Raji (cell line): Measurements from ENCODE around the gene IGSF23.

Source experiments
- POLR2A ChIP-seq: IDR thresholded peaks from 2 replicates; pipeline ENCODE4 v1.6.1; 2011; ENCODE audit warnings: low read depth, low read length, control low read depth; ENCODE audit not compliant: insufficient read depth

Gene IGSF23

DNA sequence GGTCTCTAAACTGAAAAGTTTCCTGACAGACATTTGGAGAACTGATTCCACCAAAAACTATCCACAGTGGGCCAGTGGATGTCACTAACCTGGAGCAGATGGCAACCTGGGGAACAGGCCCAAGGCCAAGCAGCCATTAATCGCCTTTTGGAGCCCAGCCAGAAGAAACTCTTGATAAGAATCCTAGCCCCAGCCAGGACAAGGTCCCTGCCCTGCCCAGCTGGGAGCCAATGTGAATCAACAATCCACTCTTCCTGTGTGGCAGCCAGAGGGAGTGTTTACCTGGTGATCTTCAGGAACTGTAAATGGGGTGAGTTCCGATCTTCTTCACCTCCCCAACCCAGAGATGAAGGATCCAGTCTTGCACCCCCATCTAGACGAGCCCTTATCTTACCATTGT, 14.5 kb upstream of the IGSF23 start:
- no peak for TF ChIP-seq POLR2A

DNA sequence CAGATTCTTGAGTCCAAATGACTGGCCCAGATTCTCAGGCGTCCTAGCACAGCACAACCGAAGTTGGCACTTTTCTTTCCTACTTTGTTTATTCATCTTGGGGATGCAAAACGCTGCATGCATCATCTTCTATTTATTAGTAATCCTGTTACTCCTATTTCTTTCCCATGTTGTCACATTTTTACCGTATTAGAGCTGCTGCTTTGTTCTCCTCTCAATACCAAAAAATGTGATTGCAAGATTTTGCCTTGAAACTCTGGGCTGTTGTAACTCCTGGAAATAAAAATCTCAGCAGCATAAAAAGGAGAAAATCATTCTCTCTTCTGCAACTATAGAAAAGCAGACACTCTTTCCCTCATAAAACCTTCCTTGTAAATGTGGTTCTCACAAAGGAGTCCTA, 12.9 kb upstream of the IGSF23 start:
- no peak for TF ChIP-seq POLR2A

DNA sequence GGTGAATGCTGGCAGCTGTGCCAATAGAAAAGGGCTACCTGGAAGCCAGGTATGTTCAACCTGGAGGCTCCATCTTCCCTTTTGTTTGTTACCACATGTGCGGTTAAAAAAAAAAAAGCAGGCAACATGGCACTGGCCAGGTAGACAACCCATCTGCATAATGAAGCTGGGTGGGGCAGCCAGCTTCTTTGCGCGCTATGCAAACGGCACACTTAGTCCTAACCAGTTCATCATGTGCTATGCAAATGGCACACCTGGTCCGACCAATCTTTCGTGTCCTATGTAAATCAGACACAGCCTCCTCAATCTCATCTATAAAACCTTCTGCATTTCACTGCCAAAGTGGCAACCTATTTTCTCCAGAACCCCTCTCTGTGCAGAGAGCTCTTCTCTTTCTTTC, 11.3 kb upstream of the IGSF23 start:
- TF ChIP-seq POLR2A: no peak

DNA sequence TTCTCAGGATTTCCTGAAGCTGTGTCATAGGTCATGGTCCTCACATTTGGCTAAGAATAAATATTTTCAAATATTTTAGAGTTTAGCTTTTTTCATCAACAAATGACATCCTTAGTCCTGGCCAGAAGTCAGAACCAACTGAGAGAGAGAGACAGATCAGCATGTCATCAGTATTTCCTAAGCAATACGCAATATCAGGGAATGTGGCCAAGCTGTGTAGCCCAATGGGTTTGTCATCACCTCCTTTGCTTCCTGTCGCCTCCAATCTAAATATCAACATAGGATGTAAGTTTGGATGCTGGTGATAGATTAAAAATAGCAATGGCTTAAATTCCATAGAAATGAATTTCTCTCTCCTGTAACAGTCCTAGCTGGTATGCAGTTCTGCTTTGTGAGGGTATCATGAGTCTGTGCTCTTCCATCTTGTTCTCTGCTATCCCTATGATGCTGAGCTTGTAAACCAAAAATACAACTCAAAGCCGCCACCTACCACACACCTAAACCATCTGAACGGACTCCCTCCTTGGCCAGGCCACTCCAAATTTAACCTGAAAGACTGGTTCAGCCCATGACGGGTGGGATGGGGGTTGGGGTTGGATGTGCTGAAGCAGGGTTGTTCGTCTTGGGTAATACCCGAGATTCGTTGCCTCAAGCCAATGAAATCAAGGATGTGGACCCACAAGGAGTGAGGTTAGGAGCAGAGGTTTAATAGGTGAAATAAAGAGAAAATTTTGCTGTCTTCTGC, 10.0 kb upstream of the IGSF23 start:
- no peak for TF ChIP-seq POLR2A

DNA sequence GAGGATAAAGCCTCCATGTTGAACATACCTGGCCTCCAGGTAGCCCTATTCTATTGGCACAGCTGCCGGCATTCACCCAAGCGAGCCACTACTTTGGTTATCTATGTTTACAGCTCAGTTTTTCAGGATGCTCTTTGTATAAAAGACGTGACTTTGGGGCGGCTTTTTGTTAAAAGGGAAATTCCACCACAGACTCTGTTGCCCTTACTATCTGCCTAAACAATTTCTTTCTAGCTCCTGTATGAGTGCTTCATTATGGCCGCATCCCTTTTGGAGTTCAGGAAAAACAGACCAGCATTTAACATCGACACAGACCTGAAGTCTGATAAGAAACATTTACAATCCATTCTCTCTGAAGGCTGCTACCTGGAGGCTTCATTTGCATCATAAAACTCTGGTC, 9.1 kb upstream of the IGSF23 start:
- TF ChIP-seq POLR2A: no peak

DNA sequence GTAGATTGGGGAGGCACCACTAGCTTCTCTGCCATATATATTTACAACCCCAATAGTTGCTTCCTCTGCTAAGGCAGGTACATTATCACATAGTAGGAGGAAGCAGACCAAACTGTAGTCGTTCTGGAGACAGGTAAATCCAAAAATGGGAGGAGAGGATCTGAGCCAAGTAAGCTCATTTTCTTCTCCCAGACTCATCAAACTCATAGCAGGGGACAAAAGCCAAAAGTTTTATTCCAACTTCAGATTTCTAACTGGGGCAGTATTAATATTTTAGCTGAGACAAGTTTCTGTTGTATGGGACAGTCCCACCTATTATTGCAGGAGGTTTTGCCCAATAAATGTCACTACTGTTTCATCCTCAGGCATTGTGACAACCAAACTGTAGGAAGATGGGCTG, 7.8 kb upstream of the IGSF23 start:
- no peak for TF ChIP-seq POLR2A

DNA sequence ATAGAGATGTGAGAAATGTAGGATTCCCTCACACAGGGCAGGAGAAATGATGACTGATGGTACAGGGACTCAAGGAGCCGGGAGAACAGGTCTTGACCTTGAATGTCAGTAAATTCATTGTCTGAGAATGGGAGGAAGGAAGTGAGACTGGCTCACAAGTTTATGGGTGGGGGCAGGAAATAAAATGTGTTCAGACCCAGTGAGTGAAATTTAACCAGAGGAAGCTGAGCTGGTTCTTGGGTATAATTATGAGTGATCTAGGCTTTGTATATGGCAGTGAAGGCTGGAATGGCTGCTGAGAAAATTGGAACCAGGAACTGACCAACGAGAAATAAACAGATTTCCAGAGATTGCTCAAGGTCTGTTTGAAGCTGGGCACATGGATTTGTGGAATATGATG, 6.3 kb upstream of the IGSF23 start:
- TF ChIP-seq POLR2A: no peak

DNA sequence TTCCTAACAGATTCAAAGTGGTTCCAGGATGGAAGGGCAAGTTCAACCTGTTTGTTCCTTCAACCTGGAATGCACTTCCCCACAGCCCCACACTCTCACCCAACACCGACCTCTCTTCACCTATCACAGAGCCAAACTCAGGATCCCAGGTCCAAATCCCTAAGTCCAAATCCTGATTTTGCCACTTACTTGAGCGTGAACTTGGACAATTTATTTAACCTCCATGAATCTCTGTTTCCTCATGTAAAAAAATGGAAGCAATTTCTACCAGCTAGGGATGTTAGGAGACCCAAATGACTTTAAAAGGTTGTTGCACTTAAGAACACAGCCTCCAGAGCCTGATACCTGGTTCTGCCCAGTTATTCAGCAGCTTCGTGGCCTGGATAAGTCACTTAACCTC, 5.4 kb upstream of the IGSF23 start:
- TF ChIP-seq POLR2A: no peak

DNA sequence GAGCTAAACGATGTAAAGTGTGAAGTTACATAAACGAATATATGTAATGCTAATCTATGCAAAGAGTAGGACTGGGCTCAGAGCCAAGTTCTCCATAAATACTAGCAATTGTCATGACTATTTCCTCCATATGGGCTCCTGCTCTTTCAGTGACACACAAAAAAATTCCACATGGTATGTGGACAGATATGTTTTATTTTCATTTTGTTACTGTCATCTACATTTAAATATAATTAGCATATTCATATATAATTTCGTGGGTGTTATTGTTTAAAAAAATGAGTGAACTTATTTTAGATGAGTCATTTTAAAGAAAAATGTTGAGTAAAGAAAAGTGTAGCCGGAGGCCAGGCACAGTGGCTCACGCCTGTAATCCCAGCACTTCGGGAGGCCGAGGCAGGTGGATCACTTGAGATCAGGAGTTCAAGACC, 5.0 kb upstream of the IGSF23 start:
- TF ChIP-seq POLR2A: no peak

DNA sequence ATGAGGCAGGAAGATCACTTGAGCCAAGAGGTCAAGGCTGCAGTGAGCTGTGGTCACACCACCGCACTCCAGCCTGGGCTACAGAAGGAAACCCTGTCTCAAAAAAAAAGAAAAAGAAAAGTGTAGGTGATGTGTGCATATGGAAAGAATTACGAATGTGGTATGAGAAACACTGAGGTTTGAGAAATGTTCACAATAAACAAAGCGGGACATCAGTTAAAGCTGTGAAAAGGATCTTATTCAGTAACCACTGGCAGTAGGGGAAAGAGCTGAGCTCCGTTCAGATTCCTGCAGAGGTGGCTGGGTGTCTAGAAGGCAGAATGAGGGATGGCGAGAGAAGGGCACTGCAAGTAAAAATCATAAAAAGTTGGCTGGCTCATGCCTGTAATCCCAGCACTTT, 4.1 kb upstream of the IGSF23 start:
- TF ChIP-seq POLR2A: no peak

DNA sequence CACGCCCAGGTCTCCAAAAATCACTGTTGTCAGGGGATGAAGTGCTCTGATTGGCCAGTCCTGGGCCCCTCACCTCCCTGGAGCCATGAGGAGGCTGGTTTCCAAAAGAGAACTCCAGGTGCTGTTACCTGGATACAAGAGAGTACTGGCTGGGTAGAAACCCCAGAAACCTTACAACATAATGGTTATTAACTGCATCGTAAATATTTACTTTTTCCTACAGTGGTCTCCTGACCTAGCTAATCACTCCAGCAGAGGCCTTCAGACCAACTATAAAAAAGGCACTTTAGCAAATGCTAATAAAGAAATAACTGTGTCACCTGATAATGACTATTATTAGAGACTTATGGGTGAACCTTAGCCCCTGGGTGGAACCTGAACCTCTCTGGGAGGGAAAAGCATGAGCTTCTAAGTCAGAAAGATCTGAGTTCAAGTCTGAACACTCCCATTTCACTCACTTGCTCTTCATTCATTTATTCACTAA, 1.5 kb upstream of the IGSF23 start:
- TF ChIP-seq POLR2A: no peak

DNA sequence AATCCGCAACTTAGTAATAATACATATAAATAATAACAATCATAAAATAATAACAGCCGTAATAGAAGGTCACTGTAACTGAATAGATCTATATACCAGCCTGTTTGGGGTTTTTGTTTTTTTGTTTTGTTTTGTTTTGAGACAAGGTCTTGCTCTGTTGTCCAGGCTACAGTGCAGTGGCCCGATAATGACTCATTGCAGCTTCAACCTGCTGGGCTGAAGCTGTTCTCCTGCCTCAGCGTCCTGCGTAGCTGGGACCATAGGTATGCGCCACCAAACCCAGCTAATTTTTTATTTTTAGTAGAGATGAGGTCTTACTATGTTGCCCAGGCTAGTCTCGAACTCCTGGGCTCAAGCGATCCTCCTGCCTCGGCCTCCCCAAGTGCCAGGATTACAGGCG, 950 bp downstream of the IGSF23 start:
- no peak for TF ChIP-seq POLR2A

DNA sequence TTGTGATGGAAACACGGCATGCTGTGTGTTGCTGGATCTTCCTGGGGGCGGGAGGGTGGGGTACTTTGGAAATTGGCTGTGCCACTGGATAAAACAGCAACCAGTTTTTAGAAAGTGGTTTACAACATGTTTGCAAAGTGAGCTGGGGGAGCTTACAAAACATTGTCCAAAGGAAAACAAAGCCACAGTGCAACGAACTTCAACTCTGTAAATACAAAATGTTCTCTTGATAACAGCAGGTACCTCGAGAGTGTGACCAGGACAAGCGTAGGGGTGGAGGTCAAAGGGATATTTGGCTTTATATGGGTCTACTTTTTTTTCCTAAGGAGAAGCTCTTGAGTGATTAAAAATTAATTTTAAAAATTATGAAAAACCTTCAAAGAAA, 2.5 kb downstream of the IGSF23 start:
- no peak for TF ChIP-seq POLR2A

DNA sequence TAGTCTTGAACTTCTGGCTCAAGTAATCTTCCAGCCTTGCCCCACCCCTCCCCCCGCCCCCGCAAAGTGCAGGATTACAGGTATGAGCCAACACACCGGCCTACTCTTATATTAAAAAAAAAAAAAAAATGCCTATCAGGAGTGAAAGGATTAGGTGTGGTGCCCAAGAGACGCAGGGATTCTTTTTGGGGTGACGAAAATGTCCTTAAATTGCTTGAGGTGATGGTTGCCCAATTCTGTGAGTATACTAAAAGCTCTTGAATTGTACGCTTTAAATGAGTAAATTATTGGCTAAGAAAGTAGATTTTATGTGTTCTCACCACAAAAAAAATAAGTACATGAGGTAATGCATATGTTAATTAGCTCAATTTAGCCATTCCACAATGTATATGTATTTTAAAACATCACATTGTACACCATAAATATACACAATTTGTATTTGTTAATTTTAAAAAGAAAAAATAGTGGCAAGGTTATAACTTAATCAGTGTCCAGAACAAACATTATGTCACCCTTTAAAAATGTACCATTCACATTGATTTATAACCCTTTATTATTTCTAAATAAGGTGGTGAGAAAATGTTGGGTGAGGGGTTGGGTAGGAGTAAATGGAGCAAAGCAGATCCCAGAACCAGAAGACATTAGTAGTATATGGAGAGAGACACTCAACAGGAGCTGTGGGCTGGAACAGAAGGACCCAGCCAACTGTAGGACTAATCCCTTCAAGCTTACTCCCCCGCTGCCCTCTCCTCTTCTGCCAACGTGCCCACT, 3.9 kb downstream of the IGSF23 start:
- no peak for TF ChIP-seq POLR2A

DNA sequence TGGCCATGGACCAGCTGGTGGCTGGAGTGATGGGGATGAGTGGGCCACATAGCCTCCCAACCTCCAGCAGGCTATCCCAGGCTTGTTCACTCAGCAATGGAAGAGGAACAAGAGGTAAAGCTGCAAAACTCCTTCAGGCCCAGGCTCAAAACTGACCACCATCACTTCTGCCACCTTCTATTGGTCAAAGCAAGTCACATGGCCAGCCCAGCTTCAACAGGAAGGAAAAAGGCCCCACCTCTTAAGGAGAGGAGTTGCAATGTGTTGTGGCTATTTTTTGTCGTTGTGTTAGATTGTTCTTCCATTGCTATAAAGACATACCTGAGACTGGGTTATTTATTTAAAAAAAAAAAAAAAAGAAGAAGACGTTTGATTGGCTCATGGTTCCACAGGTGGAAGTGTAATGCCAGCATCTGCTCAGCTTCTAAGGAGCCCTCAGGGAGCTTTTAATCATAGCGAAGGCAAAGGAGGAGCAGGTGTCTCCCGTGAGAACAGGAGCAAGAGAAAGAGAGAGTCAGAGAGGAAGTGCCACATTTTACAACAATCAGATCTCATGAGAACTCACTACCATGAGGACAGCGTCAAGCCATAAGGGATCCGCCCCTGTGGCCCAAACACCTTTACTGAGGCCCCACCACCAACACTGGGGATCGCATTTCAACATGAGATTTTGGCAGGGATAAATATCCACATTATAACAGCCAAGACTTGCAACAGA, 5.4 kb downstream of the IGSF23 start:
- TF ChIP-seq POLR2A: no peak

DNA sequence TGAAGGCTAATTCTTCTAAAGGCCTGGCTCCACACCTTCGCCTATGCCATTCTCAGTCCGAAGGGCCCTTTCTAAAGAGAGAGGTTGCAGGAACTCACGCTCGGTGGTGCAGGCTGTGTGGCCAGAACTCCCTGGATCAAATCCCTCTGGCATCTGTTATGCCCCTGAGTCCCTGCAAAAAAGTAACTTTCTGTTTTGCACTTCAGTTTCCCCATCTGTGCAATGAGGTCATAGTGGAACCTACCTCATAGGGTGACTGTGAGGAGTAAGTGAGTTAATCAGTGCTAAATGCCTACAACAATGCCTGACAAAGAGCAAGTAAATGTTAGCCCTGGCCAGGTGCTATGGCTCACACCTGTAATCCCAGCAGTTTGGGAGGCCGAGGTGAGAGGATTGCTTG, 7.3 kb downstream of the IGSF23 start:
- no peak for TF ChIP-seq POLR2A
